Measurements from ENCODE around the gene MICAL1.

MICAL1 gene

DNA sequence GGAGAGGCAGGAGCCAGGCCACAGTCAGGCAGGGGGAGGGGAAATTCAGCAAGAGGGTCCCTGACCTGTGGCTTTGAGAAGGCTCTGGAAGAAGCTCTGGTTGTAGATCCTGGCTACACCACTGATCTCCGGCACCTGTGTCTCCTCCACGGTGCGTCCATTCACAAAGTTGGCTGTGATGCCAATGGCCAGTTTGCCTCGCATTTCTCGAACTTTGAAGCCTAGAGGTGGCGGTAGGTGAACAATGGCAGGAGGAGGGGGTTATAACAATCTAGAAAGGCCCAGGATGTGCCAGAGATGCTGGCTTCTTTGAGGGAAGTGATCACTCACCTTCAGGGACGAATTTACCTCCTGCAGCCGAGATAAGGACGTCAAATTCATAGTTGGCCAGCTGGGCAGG is 3.4 kb downstream of the MICAL1 start:
- Histone ChIP-seq H3K4me3 (ENCODE audit: low read depth, low read length) (no peak overlapping the region), H3K36me3 (peaks cover 13% of the 10 kb centered on the region), H3K27me3 (no peaks in the 10 kb centered on the region), H3K4me1 (peaks cover 4% of the 10 kb centered on the region; the same call in 1 of the 2 replicates), H3K9me3 (no peaks in the 10 kb centered on the region; the same call in 1 of the 2 replicates)
- no peak for TF ChIP-seq CTCF (IDR thresholded peaks at IDR 0.05; ENCODE audit: low read depth, low read length)
- no peak for DNase-seq

- H3K4me1 ChIP-seq, result peaks cover 4% of the 10 kb centered on the region; the same call in 1 of the 2 replicates
- no peaks in the 10 kb centered on the region; the same call in 1 of the 2 replicates for H3K9me3 ChIP-seq
- H3K4me3 ChIP-seq (ENCODE audit: low read depth, low read length), result no peak overlapping the region
- H3K27me3 ChIP-seq, result no peaks in the 10 kb centered on the region
- TF ChIP-seq CTCF (IDR thresholded peaks at IDR 0.05; ENCODE audit: low read depth, low read length), result no peak
- DNase-seq, result no peak
- peaks cover 21% of the 10 kb centered on the region for H3K36me3 ChIP-seq
These were observed 4.2 kb downstream of the MICAL1 start for GRCh38 chr6:109451376-109451775.

DNA sequence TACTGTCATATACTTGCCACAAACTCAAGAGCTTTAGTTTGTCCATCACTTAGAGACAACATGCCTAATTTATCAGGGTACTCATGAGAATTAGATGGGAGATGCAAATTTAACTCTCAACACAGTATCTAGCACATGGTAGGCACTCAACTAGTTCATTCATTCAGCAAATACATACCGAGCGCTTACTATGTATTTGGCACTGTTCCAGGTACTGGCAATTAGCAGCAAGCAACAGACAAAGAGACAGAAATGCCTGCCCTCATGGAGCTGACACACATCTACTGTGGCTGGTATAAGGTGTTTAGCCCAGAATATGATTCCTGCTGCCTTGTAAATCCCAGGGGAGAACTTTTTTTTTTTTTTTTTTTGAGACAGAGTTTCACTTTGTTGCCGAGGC is 4.8 kb downstream of the MICAL1 start:
- Histone ChIP-seq H3K4me3 (ENCODE audit: low read depth, low read length) (no peak overlapping the region), H3K4me1 (peaks cover 4% of the 10 kb centered on the region; the same call in 1 of the 2 replicates), H3K27me3 (no peaks in the 10 kb centered on the region), H3K9me3 (no peaks in the 10 kb centered on the region; the same call in 1 of the 2 replicates), H3K36me3 (peaks cover 24% of the 10 kb centered on the region)
- DNase-seq, result no peak
- no peak for TF ChIP-seq CTCF (IDR thresholded peaks at IDR 0.05; ENCODE audit: low read depth, low read length)

- Histone ChIP-seq H3K9me3 (no peaks in the 10 kb centered on the region; the same call in 1 of the 2 replicates), H3K27me3 (no peaks in the 10 kb centered on the region), H3K4me1 (peaks cover 4% of the 10 kb centered on the region; the same call in 1 of the 2 replicates), H3K36me3 (peaks cover 32% of the 10 kb centered on the region), H3K4me3 (ENCODE audit: low read depth, low read length) (no peak overlapping the region)
- TF ChIP-seq CTCF (IDR thresholded peaks at IDR 0.05; ENCODE audit: low read depth, low read length), result no peak
- no peak for DNase-seq
These were observed 5.5 kb downstream of the MICAL1 start for GRCh38 chr6:109449795-109450673.

GRCh38 chr6:109449064-109449794 is 6.3 kb downstream of the MICAL1 start:
- no peaks in the 10 kb centered on the region; the same call in 1 of the 2 replicates for H3K9me3 ChIP-seq
- DNase-seq, result no peak
- peaks cover 4% of the 10 kb centered on the region; the same call in 1 of the 2 replicates for H3K4me1 ChIP-seq
- no peak overlapping the region for H3K4me3 ChIP-seq (ENCODE audit: low read depth, low read length)
- no peak for TF ChIP-seq CTCF (IDR thresholded peaks at IDR 0.05; ENCODE audit: low read depth, low read length)
- no peaks in the 10 kb centered on the region for H3K27me3 ChIP-seq
- peaks cover 40% of the 10 kb centered on the region for H3K36me3 ChIP-seq

Measured in BE2C (cell line).